Stimulated activated CD4-positive, alpha-beta T cell treated with anti-CD3 and anti-CD28 coated beads, Interleukin-15, amount 100 ng/mL, for 24 hours (primary cell): ENCODE measurements around the gene INPP5E.

Experiments
- DNase-seq: peaks from one replicate; pipeline ENCODE4 v3.0.0-alpha.2; 2020

The INPP5E gene

GRCh38 chr9:136401173-136401922 lies 38.3 kb downstream of the INPP5E start:
- no peak for DNase-seq

- peak; percentile 90 for DNase-seq
Measured at GRCh38 chr9:136400038-136400834, 39.4 kb downstream of the INPP5E start, which contains the start of gene SNAPC4. Gene SNAPC4, minus strand, starts transcription at chr9:136400170. Its CDS starts 1,742 bp downstream, at chr9:136398428.

- DNase-seq: peak; percentile 69
Measured at GRCh38 chr9:136399176-136400037, 40.2 kb downstream of the INPP5E start.

GRCh38 chr9:136398286-136398685 lies 41.4 kb downstream of the INPP5E start:
- DNase-seq: no peak

GRCh38 chr9:136397643-136398042 lies 42.0 kb downstream of the INPP5E start:
- no peak for DNase-seq

DNA sequence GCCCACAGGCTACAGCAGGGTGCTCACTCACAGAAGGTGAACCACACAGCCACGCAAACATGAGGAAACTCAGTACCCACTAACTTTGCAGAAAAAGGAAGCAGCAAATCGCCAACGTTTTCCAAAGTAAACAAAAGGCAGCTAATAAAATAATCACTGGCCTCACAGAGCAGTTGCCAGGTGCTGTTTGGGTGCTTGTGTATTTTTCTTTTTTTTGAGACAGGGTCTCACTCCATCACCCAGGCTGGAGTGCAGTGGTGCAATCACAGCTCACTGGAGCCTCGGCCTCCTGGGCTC lies 43.5 kb downstream of the INPP5E start:
- no peak for DNase-seq

DNA sequence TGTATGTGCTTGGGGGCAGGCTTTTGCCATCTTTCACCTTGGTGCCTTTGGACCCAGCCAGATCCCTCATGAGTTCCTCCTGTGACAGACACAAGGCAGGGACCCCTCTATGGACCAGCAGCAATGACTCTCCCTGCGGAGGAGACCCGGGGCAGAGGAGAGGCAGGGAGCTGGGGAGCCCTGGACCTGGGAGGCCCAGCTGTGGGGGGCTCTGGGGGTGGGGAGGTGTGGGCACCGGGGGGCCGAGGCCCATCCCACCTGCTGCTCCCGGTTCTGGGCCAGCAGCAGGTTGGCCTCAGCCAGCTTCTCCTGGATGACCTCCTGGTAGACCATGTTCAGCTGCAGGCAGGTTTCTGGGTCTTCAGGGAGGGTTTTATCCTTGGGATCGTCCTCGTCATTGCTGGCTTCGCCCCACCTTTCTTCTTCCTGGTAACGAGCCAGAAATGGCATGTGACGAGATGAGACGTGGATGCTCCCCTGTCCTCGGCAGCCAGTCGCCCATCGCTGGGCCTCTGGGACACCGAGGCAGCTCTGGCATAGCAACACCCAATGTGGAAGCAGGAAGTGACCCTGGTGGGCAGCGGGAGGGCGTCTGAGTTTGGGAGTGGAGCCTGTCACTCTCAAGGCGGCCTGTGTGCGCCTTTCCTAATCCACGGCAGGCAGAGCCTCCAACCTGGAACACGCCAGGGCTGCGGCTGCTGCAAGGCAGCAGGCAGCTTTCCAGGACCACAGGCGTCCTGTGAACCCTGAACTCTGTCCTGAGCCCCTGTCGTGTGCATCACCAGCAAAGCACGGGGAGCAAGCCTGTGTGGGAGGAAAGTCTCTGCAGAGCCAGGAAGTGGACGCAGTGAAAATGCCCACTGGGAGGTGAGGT lies 44.1 kb downstream of the INPP5E start:
- no peak for DNase-seq

DNA sequence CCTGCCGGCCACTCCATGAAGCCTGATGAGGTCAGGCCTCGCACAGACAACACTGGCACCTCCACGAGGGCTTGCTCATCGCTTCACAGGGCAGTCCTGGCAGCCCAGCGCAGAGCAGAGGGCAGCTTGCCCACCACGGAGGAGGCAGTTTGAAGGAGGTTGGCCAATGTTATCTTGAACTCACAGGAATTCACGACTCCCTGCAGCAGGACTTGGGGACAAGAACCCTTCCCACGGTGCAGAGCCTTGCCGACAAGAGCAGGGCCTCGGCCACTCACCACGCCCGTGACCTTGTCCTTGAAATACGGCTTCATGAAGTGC lies 44.7 kb downstream of the INPP5E start:
- no peak for DNase-seq

GRCh38 chr9:136394312-136395019 lies 45.2 kb downstream of the INPP5E start:
- DNase-seq: no peak

DNA sequence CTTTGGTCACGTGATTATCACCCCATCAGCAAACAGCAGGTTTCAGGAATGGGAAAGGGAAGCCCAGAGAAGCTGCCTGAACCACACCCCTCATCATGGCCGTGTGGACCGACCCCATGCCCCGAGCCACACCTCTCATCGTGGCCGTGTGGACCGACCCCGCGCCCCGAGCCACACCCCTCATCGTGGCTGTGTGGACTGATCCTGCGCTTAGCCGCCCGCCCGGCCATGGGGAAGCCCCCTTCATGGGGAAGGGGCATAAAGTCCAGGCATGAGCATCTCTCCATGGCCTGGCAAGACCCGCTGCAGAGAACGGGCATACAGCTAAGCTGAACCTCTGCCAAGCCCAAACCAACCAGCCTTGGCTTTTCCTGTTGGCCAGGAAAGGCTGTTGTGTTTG lies 46.1 kb downstream of the INPP5E start:
- no peak for DNase-seq

- DNase-seq: no peak
Measured at GRCh38 chr9:136392538-136393449, 46.9 kb downstream of the INPP5E start.

- DNase-seq: no peak
Measured at GRCh38 chr9:136391737-136392537, 47.7 kb downstream of the INPP5E start.

GRCh38 chr9:136389396-136389795 lies 50.2 kb downstream of the INPP5E start:
- DNase-seq: no peak

DNA sequence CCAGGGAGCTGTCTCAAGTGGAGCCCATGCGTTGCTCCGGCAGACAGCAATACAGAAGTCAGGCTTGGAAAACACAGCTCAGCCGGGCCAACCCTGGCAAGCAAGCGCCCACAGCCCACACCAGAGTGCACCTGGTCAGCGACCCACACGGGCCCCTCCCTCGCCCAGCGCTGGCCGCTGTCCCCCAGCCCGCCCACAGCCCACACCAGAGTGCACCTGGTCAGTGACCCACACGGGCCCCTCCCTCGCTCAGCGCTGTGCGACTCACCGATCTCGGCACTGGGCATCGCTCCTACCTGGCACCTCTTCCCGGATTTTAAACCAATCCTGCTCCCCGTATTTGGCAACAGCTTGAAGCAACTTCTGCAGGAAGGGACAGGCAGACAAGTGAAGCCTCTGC lies 52.4 kb downstream of the INPP5E start:
- DNase-seq: no peak

- no peak for DNase-seq
Measured at GRCh38 chr9:136386018-136386417, 53.6 kb downstream of the INPP5E start.

- DNase-seq: peak; percentile 58
Measured at GRCh38 chr9:136385015-136385414, 54.6 kb downstream of the INPP5E start.

GRCh38 chr9:136383436-136383835 lies 56.2 kb downstream of the INPP5E start:
- DNase-seq: no peak

DNA sequence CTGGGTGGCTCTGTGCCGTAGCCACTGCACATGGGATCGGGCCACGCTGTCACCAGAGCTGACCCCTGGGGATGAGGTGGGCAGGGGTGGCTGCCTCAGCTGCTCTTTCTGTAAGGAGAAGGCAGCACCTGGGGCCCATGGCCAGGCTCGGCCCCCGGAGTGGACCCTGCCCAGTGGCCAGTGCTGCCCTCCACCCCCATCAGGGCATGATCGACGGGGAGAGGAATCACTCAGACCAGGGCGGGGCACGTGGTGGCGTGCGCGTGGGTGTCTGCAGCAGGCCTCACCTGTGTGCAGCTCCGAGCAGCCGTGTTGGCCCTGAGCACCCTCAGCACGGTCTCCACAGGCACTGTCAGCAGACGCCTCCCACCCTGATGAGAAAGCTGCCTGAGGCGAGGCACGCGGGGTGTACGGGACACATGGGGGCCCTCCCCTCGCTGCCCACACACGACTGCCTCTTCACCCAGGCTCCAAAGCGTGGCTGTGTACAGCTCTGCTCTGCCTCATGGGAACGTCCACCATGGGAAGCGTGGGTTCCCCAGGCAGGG lies 57.6 kb downstream of the INPP5E start:
- DNase-seq: no peak

- no peak for DNase-seq
Measured at GRCh38 chr9:136381311-136381710, 58.3 kb downstream of the INPP5E start.

DNA sequence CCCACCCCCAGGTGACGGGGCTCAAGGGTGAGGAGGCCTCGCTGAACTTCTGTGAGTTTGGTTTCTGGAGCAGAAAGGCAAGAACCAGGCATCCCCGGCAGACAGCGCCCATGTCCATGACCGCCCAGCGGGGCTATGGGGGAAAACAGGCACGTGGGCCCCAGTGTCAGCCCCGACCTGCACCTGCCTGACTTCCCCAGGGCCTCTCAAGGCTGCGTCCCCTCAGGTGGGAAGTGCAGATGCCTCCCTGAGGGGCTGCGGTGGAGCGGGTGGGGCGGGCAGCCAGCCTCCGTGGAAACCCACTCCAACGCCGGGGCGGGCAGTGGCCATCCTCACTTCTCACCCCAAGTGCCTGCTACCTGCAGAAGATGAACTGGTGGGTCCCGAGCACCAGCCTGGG lies 59.3 kb downstream of the INPP5E start:
- DNase-seq: no peak
